HEK293 (cell line): ENCODE results near the gene CDH22.

Experiments used
- CTCF ChIA-PET: fragments of 350-600 bp; formaldehyde crosslinking; extraction: SDS; loops from one replicate; lab custom pipeline; 2021; ENCODE audit warnings: antibody characterized with exemption; lab: Yijun Ruan, JAX
- POLR2A ChIA-PET: fragments of 300-600 bp; formaldehyde crosslinking; extraction: SDS; loops from one replicate; lab custom pipeline; 2020; ENCODE audit warnings: antibody characterized with exemption, inconsistent platforms; lab: Yijun Ruan, JAX
- H3K27ac ChIP-seq: fragments of 200-500 bp; sonication (Bioruptor generic); 2 replicates; pipeline ENCODE4 v1.5.1; 2014; ENCODE audit warnings: low read depth, low read length, control low read depth, inconsistent platforms; ENCODE audit errors: extremely low read depth
- H3K36me3 ChIP-seq, 2 experiments: fragments of 200-500 bp in 1 of 2; sonication (Bioruptor generic) in 1 of 2; 1 replicate in 1 of 2; 2 replicates in 1 of 2; pipeline ENCODE4 v1.5.1; 2014 to 2017; ENCODE audit warnings: inconsistent platforms in 2 of 2, low read length in 2 of 2; ENCODE audit not compliant: control insufficient read depth in 2 of 2, insufficient read depth in 1 of 2
- H3K4me1 ChIP-seq: fragments of 200-500 bp; sonication (Bioruptor generic); 2 replicates; pipeline ENCODE4 v1.5.1; 2014; ENCODE audit warnings: mild to moderate bottlenecking, low read length, inconsistent platforms; ENCODE audit not compliant: control insufficient read depth, insufficient read depth
- H3K4me3 ChIP-seq: 2 replicates; pipeline ENCODE4 v1.5.1; 2011; ENCODE audit warnings: low read depth, mild to moderate bottlenecking, control low read depth, low read length, moderate library complexity
- H3K9me3 ChIP-seq: fragments of 200-500 bp; sonication (Bioruptor generic); 2 replicates; pipeline ENCODE4 v1.5.1; 2014; ENCODE audit warnings: low read depth, low read length, inconsistent platforms; ENCODE audit not compliant: control insufficient read depth, insufficient read depth
- KLF1 ChIP-seq: fragments of 450-650 bp; formaldehyde crosslinking; IDR thresholded peaks from 2 replicates; pipeline ENCODE4 v1.5.1; 2016; ENCODE audit warnings: missing biosample characterization, missing genetic modification characterization
- KLF9 ChIP-seq: fragments of 450-650 bp; formaldehyde crosslinking; IDR thresholded peaks from 2 replicates; pipeline ENCODE4 v1.5.1; 2016; ENCODE audit warnings: missing biosample characterization, missing genetic modification characterization, low read depth
- RBAK ChIP-seq: fragments of 450-650 bp; formaldehyde crosslinking; IDR thresholded peaks from 2 replicates; pipeline ENCODE4 v1.5.1; 2016; ENCODE audit warnings: missing biosample characterization, missing genetic modification characterization
- REPIN1 ChIP-seq: fragments of 450-650 bp; formaldehyde crosslinking; IDR thresholded peaks from 2 replicates; pipeline ENCODE4 v1.5.1; 2017; ENCODE audit warnings: missing biosample characterization, missing genetic modification characterization, low read depth
- ZBTB1 ChIP-seq: fragments of 450-650 bp; formaldehyde crosslinking; IDR thresholded peaks from 2 replicates; pipeline ENCODE4 v1.5.1; 2016; ENCODE audit warnings: missing biosample characterization, missing genetic modification characterization
- ZEB2 ChIP-seq: fragments of 450-650 bp; formaldehyde crosslinking; IDR thresholded peaks from 2 replicates; pipeline ENCODE4 v1.5.1; 2016; ENCODE audit warnings: missing biosample characterization, missing genetic modification characterization
- ZFHX2 ChIP-seq: fragments of 450-650 bp; formaldehyde crosslinking; conservative IDR thresholded peaks from 2 replicates; pipeline ENCODE4 v1.5.1; 2016; ENCODE audit warnings: missing biosample characterization, missing genetic modification characterization
- ZNF174 ChIP-seq: fragments of 450-650 bp; formaldehyde crosslinking; IDR thresholded peaks from 2 replicates; pipeline ENCODE4 v1.5.0; 2017; ENCODE audit warnings: missing biosample characterization, mild to moderate bottlenecking, missing genetic modification characterization
- ZNF23 ChIP-seq: fragments of 450-650 bp; formaldehyde crosslinking; IDR thresholded peaks from 2 replicates; pipeline ENCODE4 v1.5.1; 2016; ENCODE audit warnings: missing biosample characterization, missing genetic modification characterization, borderline replicate concordance
- ZNF24 ChIP-seq: fragments of 450-650 bp; formaldehyde crosslinking; IDR thresholded peaks from 2 replicates; pipeline ENCODE4 v1.5.1; 2016; ENCODE audit warnings: missing biosample characterization, missing genetic modification characterization
- ZNF292 ChIP-seq: fragments of 450-650 bp; formaldehyde crosslinking; IDR thresholded peaks from 2 replicates; pipeline ENCODE4 v1.5.1; 2016; ENCODE audit warnings: low read depth, missing biosample characterization, missing genetic modification characterization, borderline replicate concordance
- ZNF510 ChIP-seq: fragments of 450-650 bp; formaldehyde crosslinking; IDR thresholded peaks from 2 replicates; pipeline ENCODE4 v1.5.1; 2018; ENCODE audit warnings: mild to moderate bottlenecking, missing genetic modification characterization, missing biosample characterization; ENCODE audit not compliant: insufficient replicate concordance
- ZNF544 ChIP-seq: fragments of 450-650 bp; formaldehyde crosslinking; IDR thresholded peaks from 2 replicates; pipeline ENCODE4 v1.5.0; 2017; ENCODE audit warnings: missing biosample characterization, missing genetic modification characterization
- ZNF549 ChIP-seq: fragments of 450-650 bp; IDR thresholded peaks from 2 replicates; pipeline ENCODE4 v1.5.1; 2018; ENCODE audit warnings: missing biosample characterization, missing genetic modification characterization, mild to moderate bottlenecking, inconsistent platforms, moderate library complexity
- ZNF555 ChIP-seq: fragments of 450-650 bp; formaldehyde crosslinking; conservative IDR thresholded peaks from 2 replicates; pipeline ENCODE4 v1.5.1; 2017; ENCODE audit warnings: missing biosample characterization, mild to moderate bottlenecking, missing genetic modification characterization, inconsistent platforms
- ZNF561 ChIP-seq: fragments of 450-650 bp; IDR thresholded peaks from 2 replicates; pipeline ENCODE4 v1.5.1; 2018; ENCODE audit warnings: missing biosample characterization, missing genetic modification characterization, borderline replicate concordance
- ZNF624 ChIP-seq: fragments of 450-650 bp; formaldehyde crosslinking; IDR thresholded peaks from 2 replicates; pipeline ENCODE4 v1.5.1; 2017; ENCODE audit warnings: missing biosample characterization, missing genetic modification characterization
- ZNF791 ChIP-seq: fragments of 450-650 bp; formaldehyde crosslinking; IDR thresholded peaks from 2 replicates; pipeline ENCODE4 v1.5.1; 2016; ENCODE audit warnings: missing biosample characterization, missing genetic modification characterization
- TF ChIP-seq, protein P1 (sequence below): fragments of 450-650 bp; formaldehyde crosslinking; IDR thresholded peaks from 2 replicates; pipeline ENCODE4 v1.5.1; 2016; ENCODE audit warnings: missing biosample characterization, missing genetic modification characterization
- TF ChIP-seq, protein P2 (sequence below): sonication (generic); formaldehyde crosslinking; IDR thresholded peaks from 2 replicates; pipeline ENCODE4 v1.8.1; 2022; ENCODE audit warnings: mild to moderate bottlenecking, moderate library complexity, missing genetic modification reagents
- TF ChIP-seq, protein P3 (sequence below): fragments of 450-650 bp; formaldehyde crosslinking; conservative IDR thresholded peaks from 2 replicates; pipeline ENCODE4 v1.5.1; 2016; ENCODE audit warnings: low read depth, missing biosample characterization, missing genetic modification characterization
- TF ChIP-seq, protein P4 (sequence below): fragments of 450-650 bp; formaldehyde crosslinking; IDR thresholded peaks from 2 replicates; pipeline ENCODE4 v1.5.1; 2016; ENCODE audit warnings: missing biosample characterization, missing genetic modification characterization

Gene CDH22

DNA sequence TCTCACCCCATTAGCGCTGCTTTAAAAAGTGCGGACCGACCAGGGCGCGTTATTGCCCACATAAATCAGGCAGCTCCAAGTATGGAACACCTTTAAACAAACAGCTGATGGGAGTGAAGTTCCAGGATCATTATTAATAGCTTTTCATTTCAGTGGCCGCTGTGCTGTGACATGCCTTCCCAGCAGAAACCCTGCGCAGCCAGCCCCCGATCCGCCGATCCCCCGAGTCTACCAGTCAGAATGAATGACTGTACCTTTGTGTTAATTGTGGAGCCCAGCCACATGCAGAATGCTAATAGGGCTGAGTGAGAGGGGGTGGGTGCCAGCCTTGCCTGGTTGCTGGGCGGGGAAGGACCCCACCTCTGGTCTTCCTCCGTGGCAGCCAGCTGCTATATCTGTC is 21.9 kb downstream of the CDH22 start:
- TF ChIP-seq RBAK (no peak), KLF9 (tag by site-specific recombination) (no peak)

DNA sequence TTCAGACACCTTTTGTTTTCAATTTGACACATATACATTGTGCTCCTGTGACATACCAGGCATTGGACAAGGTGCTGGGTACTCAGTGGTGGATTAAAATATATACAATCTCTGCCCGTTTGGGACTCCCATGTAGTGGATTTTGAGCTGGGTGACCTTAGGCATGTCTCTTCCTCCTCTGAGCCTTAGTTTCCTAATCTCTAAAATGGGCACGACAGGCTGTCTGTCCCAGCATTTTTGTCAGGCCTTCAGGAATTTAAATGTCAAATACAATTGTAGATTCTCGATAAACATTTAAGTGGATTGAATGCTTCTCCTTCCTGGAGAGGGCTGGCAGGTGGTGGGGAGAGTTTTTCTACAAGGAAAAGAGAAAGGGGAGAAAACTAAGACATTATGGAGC is 22.6 kb downstream of the CDH22 start:
- H3K4me3 ChIP-seq = no peak overlapping the region
- POLR2A ChIA-PET = no interaction called here
- CTCF ChIA-PET = no interaction called here
- H3K4me1 ChIP-seq = no peaks in the 10 kb centered on the region
- TF ChIP-seq, protein P1, sequence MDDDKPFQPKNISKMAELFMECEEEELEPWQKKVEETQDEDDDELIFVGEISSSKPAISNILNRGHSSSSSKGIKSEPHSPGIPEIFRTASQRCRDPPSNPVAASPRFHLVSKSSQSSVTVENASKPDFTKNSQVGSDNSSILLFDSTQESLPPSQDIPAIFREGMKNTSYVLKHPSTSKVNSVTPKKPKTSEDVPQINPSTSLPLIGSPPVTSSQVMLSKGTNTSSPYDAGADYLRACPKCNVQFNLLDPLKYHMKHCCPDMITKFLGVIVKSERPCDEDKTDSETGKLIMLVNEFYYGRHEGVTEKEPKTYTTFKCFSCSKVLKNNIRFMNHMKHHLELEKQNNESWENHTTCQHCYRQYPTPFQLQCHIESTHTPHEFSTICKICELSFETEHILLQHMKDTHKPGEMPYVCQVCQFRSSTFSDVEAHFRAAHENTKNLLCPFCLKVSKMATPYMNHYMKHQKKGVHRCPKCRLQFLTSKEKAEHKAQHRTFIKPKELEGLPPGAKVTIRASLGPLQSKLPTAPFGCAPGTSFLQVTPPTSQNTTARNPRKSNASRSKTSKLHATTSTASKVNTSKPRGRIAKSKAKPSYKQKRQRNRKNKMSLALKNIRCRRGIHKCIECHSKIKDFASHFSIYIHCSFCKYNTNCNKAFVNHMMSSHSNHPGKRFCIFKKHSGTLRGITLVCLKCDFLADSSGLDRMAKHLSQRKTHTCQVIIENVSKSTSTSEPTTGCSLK (tag by site-specific recombination) = no peak
- TF ChIP-seq, protein P2, sequence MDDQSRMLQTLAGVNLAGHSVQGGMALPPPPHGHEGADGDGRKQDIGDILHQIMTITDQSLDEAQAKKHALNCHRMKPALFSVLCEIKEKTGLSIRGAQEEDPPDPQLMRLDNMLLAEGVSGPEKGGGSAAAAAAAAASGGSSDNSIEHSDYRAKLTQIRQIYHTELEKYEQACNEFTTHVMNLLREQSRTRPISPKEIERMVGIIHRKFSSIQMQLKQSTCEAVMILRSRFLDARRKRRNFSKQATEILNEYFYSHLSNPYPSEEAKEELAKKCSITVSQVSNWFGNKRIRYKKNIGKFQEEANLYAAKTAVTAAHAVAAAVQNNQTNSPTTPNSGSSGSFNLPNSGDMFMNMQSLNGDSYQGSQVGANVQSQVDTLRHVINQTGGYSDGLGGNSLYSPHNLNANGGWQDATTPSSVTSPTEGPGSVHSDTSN (CRISPR knock-in tag) = no peak
- TF ChIP-seq ZNF510 (tag by site-specific recombination) (no peak), ZNF624 (tag by site-specific recombination) (no peak), KLF1 (tag by site-specific recombination) (no peak)
- TF ChIP-seq, protein P3, sequence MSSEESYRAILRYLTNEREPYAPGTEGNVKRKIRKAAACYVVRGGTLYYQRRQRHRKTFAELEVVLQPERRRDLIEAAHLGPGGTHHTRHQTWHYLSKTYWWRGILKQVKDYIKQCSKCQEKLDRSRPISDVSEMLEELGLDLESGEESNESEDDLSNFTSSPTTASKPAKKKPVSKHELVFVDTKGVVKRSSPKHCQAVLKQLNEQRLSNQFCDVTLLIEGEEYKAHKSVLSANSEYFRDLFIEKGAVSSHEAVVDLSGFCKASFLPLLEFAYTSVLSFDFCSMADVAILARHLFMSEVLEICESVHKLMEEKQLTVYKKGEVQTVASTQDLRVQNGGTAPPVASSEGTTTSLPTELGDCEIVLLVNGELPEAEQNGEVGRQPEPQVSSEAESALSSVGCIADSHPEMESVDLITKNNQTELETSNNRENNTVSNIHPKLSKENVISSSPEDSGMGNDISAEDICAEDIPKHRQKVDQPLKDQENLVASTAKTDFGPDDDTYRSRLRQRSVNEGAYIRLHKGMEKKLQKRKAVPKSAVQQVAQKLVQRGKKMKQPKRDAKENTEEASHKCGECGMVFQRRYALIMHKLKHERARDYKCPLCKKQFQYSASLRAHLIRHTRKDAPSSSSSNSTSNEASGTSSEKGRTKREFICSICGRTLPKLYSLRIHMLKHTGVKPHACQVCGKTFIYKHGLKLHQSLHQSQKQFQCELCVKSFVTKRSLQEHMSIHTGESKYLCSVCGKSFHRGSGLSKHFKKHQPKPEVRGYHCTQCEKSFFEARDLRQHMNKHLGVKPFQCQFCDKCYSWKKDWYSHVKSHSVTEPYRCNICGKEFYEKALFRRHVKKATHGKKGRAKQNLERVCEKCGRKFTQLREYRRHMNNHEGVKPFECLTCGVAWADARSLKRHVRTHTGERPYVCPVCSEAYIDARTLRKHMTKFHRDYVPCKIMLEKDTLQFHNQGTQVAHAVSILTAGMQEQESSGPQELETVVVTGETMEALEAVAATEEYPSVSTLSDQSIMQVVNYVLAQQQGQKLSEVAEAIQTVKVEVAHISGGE (tag by site-specific recombination) = no peak
- H3K27ac ChIP-seq = no peak overlapping the region
- no peaks in the 10 kb centered on the region for H3K9me3 ChIP-seq
- H3K36me3 ChIP-seq = no peaks in the 10 kb centered on the region

More for the DNA sequence above, 21.9 kb downstream of the CDH22 start:
- H3K9me3 ChIP-seq = no peaks in the 10 kb centered on the region
- ChIA-PET CTCF (interaction anchor here (0.5 to 1.2 kb wide), 3 partner anchors 16 to 120 kb away, joined by 3 to 4 read pairs (median 3); partner anchors contain the start of gene ELMO2), POLR2A (no interaction called here)
- H3K36me3 ChIP-seq = no peaks in the 10 kb centered on the region
- no peak overlapping the region for H3K4me3 ChIP-seq
- H3K4me1 ChIP-seq = no peaks in the 10 kb centered on the region
- H3K27ac ChIP-seq = no peak overlapping the region

DNA sequence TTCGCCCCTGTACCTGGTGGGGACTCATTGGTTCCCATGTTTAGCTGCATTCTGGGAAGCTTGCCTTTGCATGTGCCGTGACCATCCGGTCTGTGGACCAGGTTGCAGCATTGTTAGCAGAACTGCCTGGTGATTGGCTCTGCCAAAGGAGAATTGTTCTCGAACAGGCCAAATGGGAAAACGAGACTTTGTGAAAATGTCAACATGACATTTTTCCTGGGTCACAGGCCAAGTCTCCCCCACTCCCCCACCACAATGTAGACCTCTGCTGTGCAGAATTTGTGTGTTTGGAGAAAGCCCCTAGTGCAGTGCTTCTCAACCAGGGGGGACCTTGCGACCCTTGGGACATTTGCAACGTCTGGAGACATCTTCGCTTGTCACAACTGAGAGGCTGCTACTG is 23.2 kb downstream of the CDH22 start:
- ChIA-PET POLR2A (no interaction called here), CTCF (interaction anchor here (0.5 kb wide), 1 partner anchor 15 kb away, joined by 3 read pairs; no protein-coding TSS in a partner anchor)
- Histone ChIP-seq H3K4me1 (no peaks in the 10 kb centered on the region), H3K27ac (no peak overlapping the region), H3K4me3 (no peak overlapping the region), H3K9me3 (no peaks in the 10 kb centered on the region), H3K36me3 (no peaks in the 10 kb centered on the region)
- TF ChIP-seq REPIN1 (tag by site-specific recombination) (no peak), ZNF561 (tag by site-specific recombination) (no peak), ZNF292 (tag by site-specific recombination) (no peak), ZNF23 (no peak), ZNF549 (tag by site-specific recombination) (no peak), ZNF24 (tag by site-specific recombination) (no peak), ZNF791 (tag by site-specific recombination) (no peak), ZNF544 (tag by site-specific recombination) (no peak), ZBTB1 (tag by site-specific recombination) (no peak), ZEB2 (tag by site-specific recombination) (no peak), ZNF174 (tag by site-specific recombination) (no peak), ZNF555 (tag by site-specific recombination) (no peak), ZFHX2 (tag by site-specific recombination) (no peak)
- TF ChIP-seq, protein P4, sequence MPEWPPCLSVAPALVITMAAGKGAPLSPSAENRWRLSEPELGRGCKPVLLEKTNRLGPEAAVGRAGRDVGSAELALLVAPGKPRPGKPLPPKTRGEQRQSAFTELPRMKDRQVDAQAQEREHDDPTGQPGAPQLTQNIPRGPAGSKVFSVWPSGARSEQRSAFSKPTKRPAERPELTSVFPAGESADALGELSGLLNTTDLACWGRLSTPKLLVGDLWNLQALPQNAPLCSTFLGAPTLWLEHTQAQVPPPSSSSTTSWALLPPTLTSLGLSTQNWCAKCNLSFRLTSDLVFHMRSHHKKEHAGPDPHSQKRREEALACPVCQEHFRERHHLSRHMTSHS = no peak
